B cell (primary cell): ENCODE measurements around the gene C17orf50. TPM values are rescaled to one million over a fixed set of nuclear protein-coding genes. Genes with fewer than 3 reads are reported as not detected.

Source experiments
- ATAC-seq: fragments of 200-7000 bp; cut with Tn5 transposase; one replicate; pipeline ENCODE4 v1.10.0; 2021; ENCODE audit warnings: low read depth, mild to moderate bottlenecking, moderate number of reproducible peaks, moderate library complexity
- CTCF ChIA-PET: fragments of 350-600 bp; sonication (Branson Sonifier 250); formaldehyde crosslinking; loops from one replicate; lab custom pipeline; 2021; ENCODE audit warnings: antibody characterized with exemption, inconsistent platforms; lab: Charles Lee
- POLR2A ChIA-PET: fragments of 350-600 bp; sonication (Branson Sonifier 250); formaldehyde crosslinking; loops from one replicate; lab custom pipeline; 2021; ENCODE audit warnings: antibody characterized with exemption; lab: Charles Lee
- DNase-seq: peaks from one replicate; pipeline ENCODE4 v3.0.0; 2013
- H2AFZ ChIP-seq: 2 replicates; pipeline ENCODE4 v1.6.1; 2012; ENCODE audit warnings: mild to moderate bottlenecking, low read depth, low read length; ENCODE audit not compliant: insufficient read depth, poor library complexity, severe bottlenecking
- H3K27ac ChIP-seq, 2 donors: 1 replicate in 1 of 2; 2 replicates in 1 of 2; pipeline ENCODE4 v1.5.1; 2012 to 2013; ENCODE audit warnings: low read length in 2 of 2, mild to moderate bottlenecking in 2 of 2, moderate library complexity in 1 of 2
- H3K27me3 ChIP-seq, 4 experiments: fragments of 200-600 bp in 1 of 4; sonication (generic) in 1 of 4; replicated peaks in 1 of 4; 1 replicate in 2 of 4; 2 replicates in 2 of 4; pipeline versions ENCODE4 v1.6.1 to v1.7.0; 2013 to 2016; ENCODE audit warnings: low read length in 3 of 4, mild to moderate bottlenecking in 2 of 4, mixed read lengths in 1 of 4, moderate library complexity in 1 of 4; ENCODE audit not compliant: insufficient read depth in 4 of 4, control insufficient read depth in 3 of 4; ENCODE audit errors: control extremely low read depth in 1 of 4
- H3K36me3 ChIP-seq, 2 experiments: replicated peaks in 1 of 2; 1 replicate in 1 of 2; 2 replicates in 1 of 2; pipeline versions ENCODE4 v1.6.1 to v1.7.1; 2013; ENCODE audit warnings: low read length in 1 of 2; ENCODE audit not compliant: insufficient read depth in 2 of 2, control insufficient read depth in 1 of 2; ENCODE audit errors: control extremely low read depth in 1 of 2, extremely low read depth in 1 of 2
- H3K4me1 ChIP-seq, 2 donors: fragments of 200-600 bp in 1 of 2; sonication (generic) in 1 of 2; 1 replicate in 1 of 2; 2 replicates in 1 of 2; pipeline versions ENCODE4 v1.5.1 to v1.6.1; 2013 to 2017; ENCODE audit warnings: low read length in 2 of 2; ENCODE audit not compliant: control insufficient read depth in 2 of 2, insufficient read depth in 2 of 2
- H3K4me2 ChIP-seq: replicated peaks from 2 replicates; pipeline ENCODE3; 2012; ENCODE audit warnings: mild to moderate bottlenecking, low read depth, low read length; ENCODE audit not compliant: poor library complexity, severe bottlenecking
- H3K4me3 ChIP-seq, 5 experiments: fragments of 200-600 bp in 1 of 5; sonication (generic) in 1 of 5; 1 replicate in 3 of 5; 2 replicates in 2 of 5; pipeline versions ENCODE4 v1.5.1 to v1.7.0; 2011 to 2016; ENCODE audit warnings: low read length in 4 of 5, mild to moderate bottlenecking in 4 of 5, low read depth in 2 of 5, control low read depth in 1 of 5, moderate library complexity in 1 of 5; ENCODE audit not compliant: insufficient read depth in 1 of 5; ENCODE audit errors: control extremely low read depth in 1 of 5, extremely low read depth in 1 of 5
- H3K79me2 ChIP-seq: fragments of 200-600 bp; sonication (generic); one replicate; pipeline ENCODE4 v1.6.0; 2016; ENCODE audit warnings: low read length; ENCODE audit not compliant: control insufficient read depth, insufficient read depth
- H3K9ac ChIP-seq: fragments of 200-600 bp; sonication (generic); 2 replicates; pipeline ENCODE4 v1.6.1; 2017; ENCODE audit warnings: mild to moderate bottlenecking, low read length, moderate library complexity
- H3K9me3 ChIP-seq, 3 donors: one replicate each; pipeline versions ENCODE4 v1.6.1 to v1.7.1; 2013; ENCODE audit warnings: low read length in 2 of 3; ENCODE audit not compliant: control insufficient read depth in 2 of 3, insufficient read depth in 1 of 3; ENCODE audit errors: control extremely low read depth in 1 of 3
- H4K20me1 ChIP-seq: 2 replicates; pipeline ENCODE4 v1.6.0; 2012; ENCODE audit warnings: mild to moderate bottlenecking, low read length; ENCODE audit not compliant: insufficient read depth, control insufficient read depth, poor library complexity, severe bottlenecking
- H3K27ac Mint-ChIP-seq: one replicate; pipeline ENCODE4 v1.8.0; 2021; ENCODE audit warnings: mixed read lengths
- H3K27me3 Mint-ChIP-seq: one replicate; pipeline ENCODE4 v1.8.0; 2021; ENCODE audit warnings: mixed read lengths
- H3K4me1 Mint-ChIP-seq: one replicate; pipeline ENCODE4 v1.8.0; 2021; ENCODE audit warnings: mixed read lengths
- H3K4me3 Mint-ChIP-seq: one replicate; pipeline ENCODE4 v1.8.0; 2021; ENCODE audit warnings: mixed read lengths
- H3K9me3 Mint-ChIP-seq: one replicate; pipeline ENCODE4 v1.8.0; 2022; ENCODE audit warnings: mixed read lengths; ENCODE audit not compliant: insufficient read depth
- EZH2 ChIP-seq: IDR thresholded peaks from 2 replicates; pipeline ENCODE4 v1.6.1; 2012; ENCODE audit warnings: borderline replicate concordance, low read depth, mild to moderate bottlenecking, moderate library complexity, low read length; ENCODE audit not compliant: insufficient read depth, poor library complexity, severe bottlenecking
- WGBS: methylation state at CpG from one replicate; pipeline ENCODE4 v1.1.5; 2013; ENCODE audit warnings: missing lambda C conversion rate; ENCODE audit not compliant: insufficient coverage; 5-methylcytosine and 5-hydroxymethylcytosine counted together
- intact Hi-C: fragments of 100-400 bp; cut with micrococcal nuclease; formaldehyde crosslinking; loops from one replicate; pipeline ENCODE4 v1.10.0; 2022
- polyA plus RNA-seq: library from polyadenylated mRNA; depleted of rRNA; stranded (reverse); fragments of >200 nt; gene quantifications from 2 replicates; pipeline ENCODE4 v1.2.3, GENCODE V29; 2012
- total RNA-seq, 2 donors: library from RNA; stranded (reverse); fragments of 120-200 nt in 1 of 2; gene quantifications; 1 replicate in 1 of 2; 2 replicates in 1 of 2; pipeline versions ENCODE4 v1.2.3 to v1.2.4, GENCODE V29; 2013 to 2022
- TF ChIP-seq, protein P1 (sequence below): fragments of 200-600 bp; IDR thresholded peaks from one replicate; pipeline ENCODE4 v1.8.0; 2022; ENCODE audit warnings: antibody characterized with exemption, mild to moderate bottlenecking

The C17orf50 gene
- total and polyA plus RNA-seq, 2 donors (not counting 1 experiment from before 2014, with no cell fraction given) = not detected

DNA sequence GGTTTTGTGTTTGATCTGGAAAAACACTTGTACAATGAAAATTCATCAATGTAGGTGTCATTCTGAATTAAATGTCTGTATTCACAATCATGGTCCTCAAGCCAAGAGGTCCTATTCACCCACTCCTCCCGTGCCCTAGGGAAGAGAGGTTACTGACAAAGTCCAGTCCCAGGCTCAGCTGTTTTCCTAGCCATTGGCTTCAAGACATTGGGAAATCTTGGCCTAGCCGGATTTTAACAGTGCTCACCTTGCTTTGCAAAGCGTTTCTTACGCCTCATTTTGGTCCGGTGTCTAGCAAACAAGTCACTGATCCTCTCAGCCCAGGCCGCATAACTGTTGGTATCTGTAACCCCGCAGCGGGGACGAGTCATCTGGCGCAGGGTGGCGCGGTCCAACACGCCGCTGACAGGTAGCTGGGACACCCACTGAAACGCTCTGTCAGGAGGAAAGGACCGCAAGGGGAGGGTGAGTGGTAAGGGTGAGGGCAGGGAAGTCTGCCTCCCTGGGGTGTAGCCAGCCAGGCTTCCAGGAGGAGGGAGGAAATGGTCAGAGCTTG lies 18.0 kb downstream of the C17orf50 start:
- Mint-ChIP-seq H3K4me3 (no peak overlapping the region), H3K9me3 (no peaks in the 10 kb centered on the region), H3K27me3 (peaks cover 8% of the 10 kb centered on the region), H3K4me1 (no peaks in the 10 kb centered on the region), H3K27ac (no peak overlapping the region)
- TF ChIP-seq, protein P1, sequence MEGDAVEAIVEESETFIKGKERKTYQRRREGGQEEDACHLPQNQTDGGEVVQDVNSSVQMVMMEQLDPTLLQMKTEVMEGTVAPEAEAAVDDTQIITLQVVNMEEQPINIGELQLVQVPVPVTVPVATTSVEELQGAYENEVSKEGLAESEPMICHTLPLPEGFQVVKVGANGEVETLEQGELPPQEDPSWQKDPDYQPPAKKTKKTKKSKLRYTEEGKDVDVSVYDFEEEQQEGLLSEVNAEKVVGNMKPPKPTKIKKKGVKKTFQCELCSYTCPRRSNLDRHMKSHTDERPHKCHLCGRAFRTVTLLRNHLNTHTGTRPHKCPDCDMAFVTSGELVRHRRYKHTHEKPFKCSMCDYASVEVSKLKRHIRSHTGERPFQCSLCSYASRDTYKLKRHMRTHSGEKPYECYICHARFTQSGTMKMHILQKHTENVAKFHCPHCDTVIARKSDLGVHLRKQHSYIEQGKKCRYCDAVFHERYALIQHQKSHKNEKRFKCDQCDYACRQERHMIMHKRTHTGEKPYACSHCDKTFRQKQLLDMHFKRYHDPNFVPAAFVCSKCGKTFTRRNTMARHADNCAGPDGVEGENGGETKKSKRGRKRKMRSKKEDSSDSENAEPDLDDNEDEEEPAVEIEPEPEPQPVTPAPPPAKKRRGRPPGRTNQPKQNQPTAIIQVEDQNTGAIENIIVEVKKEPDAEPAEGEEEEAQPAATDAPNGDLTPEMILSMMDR = no peak
- no peak for TF ChIP-seq EZH2
- ChIA-PET CTCF (interaction anchor here (2.2 kb wide), 1 partner anchor 15 kb away, joined by 11 read pairs; no protein-coding TSS in a partner anchor), POLR2A (no interaction called here)
- H3K27ac ChIP-seq = no peak overlapping the region
- intact Hi-C loops = no loop called here
- H3K27me3 ChIP-seq = peaks cover 0 to 5% (median under 1%) of the 10 kb centered on the region in 4 experiments
- no peaks in the 10 kb centered on the region for H3K9me3 ChIP-seq
- ATAC-seq = no peak
- H3K36me3 ChIP-seq = no peaks in the 10 kb centered on the region
- no peak overlapping the region for H3K4me2 ChIP-seq
- H2AFZ ChIP-seq = no peak overlapping the region
- H3K9ac ChIP-seq = no peak overlapping the region
- no peaks in the 10 kb centered on the region for H3K4me1 ChIP-seq
- DNase-seq = no peak
- H4K20me1 ChIP-seq = no peaks in the 10 kb centered on the region
- 97% methylated on average over 16 of the region's 16 CpGs for WGBS
- no peaks in the 10 kb centered on the region for H3K79me2 ChIP-seq
- no peak overlapping the region for H3K4me3 ChIP-seq

DNA sequence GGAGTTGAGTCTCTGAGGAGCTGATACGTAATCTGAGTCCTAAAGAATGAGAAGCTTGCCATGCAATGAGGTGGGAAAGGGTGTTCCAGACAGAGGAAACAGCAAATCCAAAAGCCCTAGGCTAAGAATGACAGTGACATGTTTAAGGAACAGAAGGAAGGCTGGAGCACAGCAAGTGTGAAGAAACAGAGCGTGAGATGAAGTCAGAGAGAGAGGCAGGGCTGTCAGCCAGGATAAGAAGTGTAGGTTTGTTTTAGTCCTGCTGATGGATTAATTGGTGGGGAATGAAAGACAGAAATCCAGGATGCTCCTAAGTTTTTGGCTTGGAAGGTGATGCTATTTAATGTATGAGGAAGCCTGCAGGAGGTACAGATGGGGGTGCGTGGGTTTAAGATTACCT lies 20.3 kb downstream of the C17orf50 start:
- no peak for TF ChIP-seq EZH2
- TF ChIP-seq, protein P1 = no peak
- H2AFZ ChIP-seq = no peak overlapping the region
- ChIA-PET CTCF (no interaction called here), POLR2A (no interaction called here)
- H3K27ac Mint-ChIP-seq = no peak overlapping the region
- no peaks in the 10 kb centered on the region for H3K4me1 ChIP-seq
- intact Hi-C loops = no loop called here
- no peaks in the 10 kb centered on the region for H4K20me1 ChIP-seq
- no peak overlapping the region for H3K4me2 ChIP-seq
- peaks cover 8% of the 10 kb centered on the region for H3K27me3 Mint-ChIP-seq
- no peaks in the 10 kb centered on the region for H3K79me2 ChIP-seq
- no peaks in the 10 kb centered on the region for H3K36me3 ChIP-seq
- DNase-seq (no peak), ATAC-seq (no peak)
- H3K9ac ChIP-seq = no peak overlapping the region
- 90% methylated on average over 3 of the region's 3 CpGs for WGBS
- no peaks in the 10 kb centered on the region for H3K4me1 Mint-ChIP-seq
- H3K27me3 ChIP-seq = peaks cover 0 to 3% (median 0%) of the 10 kb centered on the region in 4 experiments
- H3K9me3 ChIP-seq = no peaks in the 10 kb centered on the region
- no peak overlapping the region for H3K27ac ChIP-seq
- no peaks in the 10 kb centered on the region for H3K9me3 Mint-ChIP-seq
- no peak overlapping the region for H3K4me3 Mint-ChIP-seq
- H3K4me3 ChIP-seq = no peak overlapping the region
